ENCODE measurements around the gene ANKRD65. TPM values are rescaled to one million over a fixed set of nuclear protein-coding genes. Genes with fewer than 3 reads are reported as not detected.

ANKRD65 gene
- total RNA-seq, 2 donors from 2014 or later = not detected

- no peak for ATAC-seq
- H3K4me1 Mint-ChIP-seq = peaks cover 7% of the 10 kb centered on the region
- no peak overlapping the region for H3K4me3 Mint-ChIP-seq
- H3K36me3 Mint-ChIP-seq (ENCODE audit: low read depth) = no peaks in the 10 kb centered on the region
- H3K9me3 ChIP-seq (ENCODE audit: control insufficient read depth, low read length, poor library complexity, severe bottlenecking) = no peaks in the 10 kb centered on the region
- H3K27ac Mint-ChIP-seq = no peak overlapping the region
- DNase-seq = no peak
- peaks cover 16% of the 10 kb centered on the region for H3K27me3 Mint-ChIP-seq
These were observed 16.9 kb upstream of the ANKRD65 start for GRCh38 chr1:1437904-1438376.

DNA sequence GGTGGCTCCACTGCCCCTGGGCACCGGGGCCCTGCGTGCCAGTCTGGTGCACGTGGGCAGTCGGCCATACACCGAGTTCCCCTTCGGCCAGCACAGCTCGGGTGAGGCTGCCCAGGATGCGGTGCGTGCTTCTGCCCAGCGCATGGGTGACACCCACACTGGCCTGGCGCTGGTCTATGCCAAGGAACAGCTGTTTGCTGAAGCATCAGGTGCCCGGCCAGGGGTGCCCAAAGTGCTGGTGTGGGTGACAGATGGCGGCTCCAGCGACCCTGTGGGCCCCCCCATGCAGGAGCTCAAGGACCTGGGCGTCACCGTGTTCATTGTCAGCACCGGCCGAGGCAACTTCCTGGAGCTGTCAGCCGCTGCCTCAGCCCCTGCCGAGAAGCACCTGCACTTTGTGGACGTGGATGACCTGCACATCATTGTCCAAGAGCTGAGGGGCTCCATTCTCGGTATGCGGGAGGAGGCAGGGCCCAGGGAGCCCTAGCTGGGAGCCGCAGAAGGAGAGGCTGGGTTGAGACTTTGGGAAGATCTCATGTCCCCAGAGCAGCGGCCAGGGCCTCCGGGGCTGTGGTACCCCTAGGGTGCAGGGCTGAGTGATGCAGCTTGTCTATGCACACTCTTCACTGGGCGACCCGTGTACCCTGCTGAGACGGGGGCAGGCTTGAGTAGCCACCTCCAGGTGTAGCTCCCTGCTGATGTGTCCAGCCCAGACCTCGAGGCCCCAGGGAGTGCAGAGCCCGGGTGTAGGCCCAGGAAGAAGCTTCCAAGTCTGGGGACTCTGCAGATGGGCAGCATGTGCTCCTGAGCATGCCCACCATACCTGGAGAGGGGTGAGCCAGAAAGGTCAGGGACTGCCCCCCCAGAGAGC lies 16.2 kb upstream of the ANKRD65 start:
- H3K27ac Mint-ChIP-seq = no peak overlapping the region
- peaks cover 16% of the 10 kb centered on the region for H3K27me3 Mint-ChIP-seq
- H3K4me1 Mint-ChIP-seq = peaks cover 7% of the 10 kb centered on the region
- no peak overlapping the region for H3K4me3 Mint-ChIP-seq
- ATAC-seq (no peak), DNase-seq (no peak)
- no peaks in the 10 kb centered on the region for H3K9me3 ChIP-seq (ENCODE audit: control insufficient read depth, low read length, poor library complexity, severe bottlenecking)
- H3K36me3 Mint-ChIP-seq (ENCODE audit: low read depth) = no peaks in the 10 kb centered on the region

GRCh38 chr1:1436630-1437032 lies 15.6 kb upstream of the ANKRD65 start:
- H3K27ac Mint-ChIP-seq = no peak overlapping the region
- no peaks in the 10 kb centered on the region for H3K36me3 Mint-ChIP-seq (ENCODE audit: low read depth)
- DNase-seq (no peak), ATAC-seq (no peak)
- H3K4me3 Mint-ChIP-seq = peak overlapping the region; percentile 72
- peaks cover 7% of the 10 kb centered on the region for H3K4me1 Mint-ChIP-seq
- H3K27me3 Mint-ChIP-seq = peaks cover 16% of the 10 kb centered on the region
- H3K9me3 ChIP-seq (ENCODE audit: control insufficient read depth, low read length, poor library complexity, severe bottlenecking) = no peaks in the 10 kb centered on the region

DNA sequence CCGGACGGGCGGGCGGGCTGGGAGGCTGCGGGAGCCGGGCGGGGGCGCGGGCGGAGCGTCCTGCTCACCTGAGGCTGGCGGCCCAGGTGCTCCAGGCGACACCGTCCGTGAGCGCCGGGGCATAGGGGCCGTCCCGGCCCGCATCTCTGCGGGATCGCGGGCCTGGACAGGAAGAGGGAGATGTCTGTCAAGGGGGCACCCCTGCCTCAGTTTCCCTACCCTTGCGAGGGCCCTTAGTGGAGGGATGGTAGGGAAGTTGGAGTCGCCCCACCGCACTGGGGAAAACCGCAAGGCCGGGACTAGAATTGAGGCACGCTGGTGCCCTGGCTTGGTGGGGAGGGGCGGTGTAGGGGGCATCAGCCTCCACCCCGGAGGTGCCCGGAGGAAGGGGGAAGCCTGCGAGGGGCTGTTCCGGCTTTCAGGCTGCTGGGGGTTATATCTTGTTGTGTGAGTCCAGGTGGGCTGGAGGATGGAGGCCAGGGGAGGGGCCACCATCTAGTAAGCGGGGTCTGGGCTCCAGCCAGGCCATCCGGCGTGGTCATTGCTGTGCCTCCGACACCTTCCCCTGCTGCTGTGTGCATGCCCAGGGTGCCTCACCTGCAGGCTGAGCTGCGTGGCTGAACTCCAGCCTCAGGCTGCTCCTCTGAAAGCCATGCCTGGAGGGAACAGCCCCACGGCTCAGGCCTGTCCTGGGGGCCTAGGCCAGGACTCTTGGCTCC lies 15.0 kb upstream of the ANKRD65 start:
- DNase-seq (no peak), ATAC-seq (peak; percentile 22)
- Mint-ChIP-seq H3K27me3 (peaks cover 16% of the 10 kb centered on the region), H3K36me3 (ENCODE audit: low read depth) (no peaks in the 10 kb centered on the region), H3K4me1 (peaks cover 7% of the 10 kb centered on the region), H3K27ac (no peak overlapping the region), H3K4me3 (peak overlapping the region; percentile 72)
- H3K9me3 ChIP-seq (ENCODE audit: control insufficient read depth, low read length, poor library complexity, severe bottlenecking) = no peaks in the 10 kb centered on the region

GRCh38 chr1:1435106-1435903 lies 14.2 kb upstream of the ANKRD65 start, which contains the start of gene VWA1:
Gene VWA1 (plus strand): TSS chr1:1435690. CDS start chr1:1435749, 59 bp downstream.
- peak; percentile 87 for ATAC-seq
- peaks cover 7% of the 10 kb centered on the region for H3K4me1 Mint-ChIP-seq
- H3K36me3 Mint-ChIP-seq (ENCODE audit: low read depth) = no peaks in the 10 kb centered on the region
- H3K4me3 Mint-ChIP-seq = peak within 1 kb of the TSS; percentile 72
- H3K9me3 ChIP-seq (ENCODE audit: control insufficient read depth, low read length, poor library complexity, severe bottlenecking) = no peaks in the 10 kb centered on the region
- DNase-seq = peak; percentile 45 to 50 (median 49)
- H3K27me3 Mint-ChIP-seq = peaks cover 16% of the 10 kb centered on the region
- H3K27ac Mint-ChIP-seq = no peak within 1 kb of the TSS

DNA sequence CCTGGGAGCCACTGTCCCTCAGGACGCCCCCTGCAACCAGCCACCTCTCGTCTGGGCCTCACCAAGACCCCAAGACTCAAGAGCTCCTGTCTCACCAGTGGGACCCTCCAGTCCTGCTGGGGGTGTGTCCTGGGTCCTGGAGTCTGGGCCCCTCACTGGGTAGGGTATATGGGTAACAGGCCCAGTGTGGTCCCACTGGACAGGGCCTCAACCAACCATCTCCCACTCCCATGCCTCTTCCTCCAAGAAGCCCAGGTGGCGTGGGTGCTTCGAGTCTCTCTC lies 13.7 kb upstream of the ANKRD65 start:
- Mint-ChIP-seq H3K36me3 (ENCODE audit: low read depth) (no peaks in the 10 kb centered on the region), H3K4me3 (no peak overlapping the region), H3K27ac (no peak overlapping the region), H3K27me3 (peaks cover 19% of the 10 kb centered on the region), H3K4me1 (peaks cover 7% of the 10 kb centered on the region)
- ATAC-seq (no peak), DNase-seq (no peak)
- H3K9me3 ChIP-seq (ENCODE audit: control insufficient read depth, low read length, poor library complexity, severe bottlenecking) = no peaks in the 10 kb centered on the region

GRCh38 chr1:1434131-1434823 lies 13.2 kb upstream of the ANKRD65 start:
- H3K4me1 Mint-ChIP-seq = peaks cover 7% of the 10 kb centered on the region
- no peak overlapping the region for H3K27ac Mint-ChIP-seq
- H3K4me3 Mint-ChIP-seq = no peak overlapping the region

DNA sequence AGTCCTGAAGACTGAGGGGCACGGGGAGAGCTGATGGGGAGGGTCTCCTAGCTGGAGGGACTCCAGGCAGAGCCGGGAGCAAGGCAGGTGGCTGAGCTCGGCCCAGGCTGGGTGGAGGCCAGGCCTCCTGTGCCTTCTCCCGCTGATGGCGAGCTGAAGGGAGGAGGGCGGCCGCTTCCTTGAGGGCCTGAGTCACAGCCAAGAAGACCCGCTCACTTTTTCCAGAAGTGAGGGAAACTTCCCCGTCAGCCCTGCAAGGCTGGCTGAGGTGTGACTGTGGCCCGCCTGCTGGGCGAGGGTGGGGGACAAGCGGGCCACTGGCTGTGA lies 12.7 kb upstream of the ANKRD65 start:
- Mint-ChIP-seq H3K36me3 (ENCODE audit: low read depth) (no peaks in the 10 kb centered on the region), H3K4me3 (no peak overlapping the region), H3K27me3 (peaks cover 23% of the 10 kb centered on the region), H3K4me1 (peaks cover 7% of the 10 kb centered on the region), H3K27ac (no peak overlapping the region)
- no peaks in the 10 kb centered on the region for H3K9me3 ChIP-seq (ENCODE audit: control insufficient read depth, low read length, poor library complexity, severe bottlenecking)
- no peak for DNase-seq
- ATAC-seq = no peak

More at GRCh38 chr1:1434131-1434823, 13.2 kb upstream of the ANKRD65 start:
- ATAC-seq (no peak), DNase-seq (no peak)
- Mint-ChIP-seq H3K36me3 (ENCODE audit: low read depth) (no peaks in the 10 kb centered on the region), H3K27me3 (peaks cover 22% of the 10 kb centered on the region)
- no peaks in the 10 kb centered on the region for H3K9me3 ChIP-seq (ENCODE audit: control insufficient read depth, low read length, poor library complexity, severe bottlenecking)

- no peaks in the 10 kb centered on the region for H3K9me3 ChIP-seq (ENCODE audit: control insufficient read depth, low read length, poor library complexity, severe bottlenecking)
- peaks cover 28% of the 10 kb centered on the region for H3K27me3 Mint-ChIP-seq
- no peak overlapping the region for H3K27ac Mint-ChIP-seq
- ATAC-seq (no peak), DNase-seq (no peak)
- H3K4me1 Mint-ChIP-seq = peaks cover 7% of the 10 kb centered on the region
- H3K4me3 Mint-ChIP-seq = no peak overlapping the region
- no peaks in the 10 kb centered on the region for H3K36me3 Mint-ChIP-seq (ENCODE audit: low read depth)
These were observed 12.1 kb upstream of the ANKRD65 start for GRCh38 chr1:1432951-1433803.

GRCh38 chr1:1432274-1432950 lies 11.3 kb upstream of the ANKRD65 start:
- DNase-seq = no peak
- Mint-ChIP-seq H3K4me1 (peaks cover 7% of the 10 kb centered on the region), H3K36me3 (ENCODE audit: low read depth) (no peaks in the 10 kb centered on the region), H3K27ac (no peak overlapping the region), H3K4me3 (no peak overlapping the region), H3K27me3 (peaks cover 28% of the 10 kb centered on the region)
- ATAC-seq = no peak
- H3K9me3 ChIP-seq (ENCODE audit: control insufficient read depth, low read length, poor library complexity, severe bottlenecking) = no peaks in the 10 kb centered on the region

- H3K9me3 ChIP-seq (ENCODE audit: control insufficient read depth, low read length, poor library complexity, severe bottlenecking) = no peaks in the 10 kb centered on the region
- Mint-ChIP-seq H3K27ac (no peak overlapping the region), H3K4me1 (peaks cover 7% of the 10 kb centered on the region), H3K4me3 (no peak overlapping the region), H3K36me3 (ENCODE audit: low read depth) (no peaks in the 10 kb centered on the region), H3K27me3 (peaks cover 25% of the 10 kb centered on the region)
- DNase-seq (no peak), ATAC-seq (no peak)
These were observed 10.8 kb upstream of the ANKRD65 start for GRCh38 chr1:1431845-1432273.

Measured in T-helper 17 cell (primary cell).